Body of pancreas (tissue), 4 donors: ENCODE results near the gene DUSP3. TPM values are rescaled to one million over a fixed set of nuclear protein-coding genes. Genes with fewer than 3 reads are reported as not detected.
A peak's percentile ranks its signal among the peaks of the same experiment; 100 is the strongest.

Source experiments
- ATAC-seq: fragments of 150-250 bp; one replicate; pipeline ENCODE4 v1.9.1; 2016
- DNase-seq, 4 donors: peaks; one replicate each; pipeline ENCODE4 v3.0.0-alpha.2; 2019
- H3K27ac ChIP-seq, 4 donors: fragments of 200-600 bp; sonication (generic); 1 replicate in 3 of 4; 2 replicates in 1 of 4; pipeline versions ENCODE4 v1.5.1 to v1.6.1; 2016 to 2019; ENCODE audit warnings: mild to moderate bottlenecking in 1 of 4, mixed read lengths in 1 of 4, moderate library complexity in 1 of 4
- H3K27me3 ChIP-seq, 2 donors: fragments of 200-600 bp; sonication (generic); one replicate each; pipeline ENCODE4 v1.6.0; 2016; ENCODE audit warnings: mild to moderate bottlenecking in 1 of 2
- H3K36me3 ChIP-seq, 2 donors: fragments of 200-600 bp; sonication (generic); replicated peaks in 1 of 2; 2 replicates each; pipeline ENCODE4 v1.5.1; 2016; ENCODE audit warnings: low read depth in 2 of 2; ENCODE audit not compliant: insufficient read depth in 1 of 2
- H3K4me1 ChIP-seq: fragments of 200-600 bp; sonication (generic); one replicate; pipeline ENCODE4 v1.6.0; 2016
- H3K4me3 ChIP-seq, 2 donors: fragments of 200-600 bp; sonication (generic); 1 replicate in 1 of 2; 2 replicates in 1 of 2; pipeline ENCODE4 v1.5.1; 2016 to 2019
- H3K9me3 ChIP-seq, 3 donors: fragments of 200-600 bp; sonication (generic); 1 replicate in 2 of 3; 2 replicates in 1 of 3; pipeline ENCODE4 v1.5.1; 2016
- POLR2A ChIP-seq, 3 donors: fragments of 450-650 bp; IDR thresholded peaks; one replicate each; pipeline ENCODE4 v1.6.1; 2016; ENCODE audit warnings: antibody characterized with exemption in 3 of 3, mild to moderate bottlenecking in 2 of 3
- WGBS, 2 donors: methylation state at CpG; one replicate each; pipeline ENCODE4 v1.1.5; 2017; 5-methylcytosine and 5-hydroxymethylcytosine counted together
- intact Hi-C: fragments of 100-400 bp; cut with DNase I; formaldehyde crosslinking; loops from one replicate; pipeline ENCODE4 v1.15.1; 2023
- total RNA-seq, 2 donors: library from RNA; depleted of rRNA; stranded (reverse); fragments of >200 nt; gene quantifications; one replicate each; pipeline ENCODE4 v1.1.0, GENCODE V29; 2016
- TF ChIP-seq, protein P1 (sequence below), 7 experiments: fragments of 450-650 bp in 4 of 7; fragments of 200-600 bp in 3 of 7; sonication (generic) in 3 of 7; IDR thresholded peaks; one replicate each; pipeline ENCODE4 v1.5.1; 2016 to 2019; ENCODE audit warnings: antibody characterized with exemption in 7 of 7

The DUSP3 gene
- total RNA-seq, 2 donors from 2014 or later = 32.2 to 54.1 TPM

GRCh38 chr17:43721537-43722268 lies 57.1 kb downstream of the DUSP3 start:
- peaks cover 42% of the 10 kb centered on the region for H3K4me1 ChIP-seq
- H3K9me3 ChIP-seq = no peaks in the 10 kb centered on the region
- H3K27ac ChIP-seq = peak overlapping the region in 2 of 4 donors; percentile 89 to 94
- ATAC-seq (no peak), DNase-seq (no peak)
- TF ChIP-seq, protein P1, sequence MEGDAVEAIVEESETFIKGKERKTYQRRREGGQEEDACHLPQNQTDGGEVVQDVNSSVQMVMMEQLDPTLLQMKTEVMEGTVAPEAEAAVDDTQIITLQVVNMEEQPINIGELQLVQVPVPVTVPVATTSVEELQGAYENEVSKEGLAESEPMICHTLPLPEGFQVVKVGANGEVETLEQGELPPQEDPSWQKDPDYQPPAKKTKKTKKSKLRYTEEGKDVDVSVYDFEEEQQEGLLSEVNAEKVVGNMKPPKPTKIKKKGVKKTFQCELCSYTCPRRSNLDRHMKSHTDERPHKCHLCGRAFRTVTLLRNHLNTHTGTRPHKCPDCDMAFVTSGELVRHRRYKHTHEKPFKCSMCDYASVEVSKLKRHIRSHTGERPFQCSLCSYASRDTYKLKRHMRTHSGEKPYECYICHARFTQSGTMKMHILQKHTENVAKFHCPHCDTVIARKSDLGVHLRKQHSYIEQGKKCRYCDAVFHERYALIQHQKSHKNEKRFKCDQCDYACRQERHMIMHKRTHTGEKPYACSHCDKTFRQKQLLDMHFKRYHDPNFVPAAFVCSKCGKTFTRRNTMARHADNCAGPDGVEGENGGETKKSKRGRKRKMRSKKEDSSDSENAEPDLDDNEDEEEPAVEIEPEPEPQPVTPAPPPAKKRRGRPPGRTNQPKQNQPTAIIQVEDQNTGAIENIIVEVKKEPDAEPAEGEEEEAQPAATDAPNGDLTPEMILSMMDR (IDR thresholded peaks at IDR 0.05) = no peak
- TF ChIP-seq POLR2A (IDR thresholded peaks at IDR 0.05) = no peak
- intact Hi-C loops = no loop called here
- no peaks in the 10 kb centered on the region for H3K36me3 ChIP-seq
- H3K4me3 ChIP-seq = no peak overlapping the region
- H3K27me3 ChIP-seq = no peaks in the 10 kb centered on the region
- 89 to 94% methylated on average over 4 of the region's 4 CpGs for WGBS, 2 donors

DNA sequence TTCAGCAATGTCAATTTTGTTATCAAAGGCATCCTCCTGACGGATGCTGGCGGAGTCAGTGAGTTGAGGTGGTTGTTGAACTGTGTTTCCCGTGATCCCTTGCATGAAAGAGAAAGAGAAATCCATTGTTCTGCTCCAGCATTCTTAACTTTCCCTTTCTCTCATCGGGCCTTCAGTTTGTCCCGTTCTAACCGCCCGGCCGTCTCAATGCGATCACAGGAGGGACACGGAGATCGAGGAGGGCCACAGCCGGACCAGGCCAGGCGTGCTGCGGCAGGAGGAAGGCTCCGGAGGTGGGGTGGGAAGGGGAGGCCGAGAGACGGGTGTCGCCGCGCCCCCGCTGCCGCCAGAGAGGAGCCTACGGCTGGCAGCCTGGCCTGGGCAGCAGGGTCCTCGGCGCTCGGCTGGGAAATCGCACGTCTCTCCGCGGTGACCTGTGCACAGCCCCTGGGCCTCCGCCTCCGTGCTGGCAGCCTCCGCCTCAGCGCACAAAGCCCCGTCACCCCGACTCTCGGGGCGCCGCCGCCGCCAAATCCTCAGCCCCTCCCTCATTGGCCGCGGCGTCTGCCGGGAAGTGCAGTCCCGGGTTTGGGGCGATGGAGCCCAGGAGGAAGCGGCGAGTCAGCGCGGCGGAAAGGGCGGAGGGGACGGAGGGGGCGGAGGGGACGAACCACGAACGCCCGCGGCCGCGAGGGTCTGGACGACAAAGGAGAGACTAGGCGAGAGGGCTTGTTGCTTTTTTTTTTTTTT lies 58.3 kb downstream of the DUSP3 start:
- 0 to 1% methylated on average over 36 to 48 of the region's 64 CpGs for WGBS, 2 donors
- Histone ChIP-seq H3K4me1 (peaks cover 42% of the 10 kb centered on the region), H3K4me3 (peak overlapping the region; percentile 41 to 60), H3K27me3 (no peaks in the 10 kb centered on the region), H3K9me3 (no peaks in the 10 kb centered on the region), H3K27ac (peak overlapping the region; percentile 76 to 94 (median 90)), H3K36me3 (no peaks in the 10 kb centered on the region)
- DNase-seq = peak; percentile 73 to 82 (median 76)
- peak; percentile 85 for ATAC-seq
- intact Hi-C loops = no loop called here
- TF ChIP-seq, protein P1 (IDR thresholded peaks at IDR 0.05) = no peak
- peak; percentile 60 to 89 (median 88) for TF ChIP-seq POLR2A (IDR thresholded peaks at IDR 0.05)

GRCh38 chr17:43719578-43719977 lies 59.2 kb downstream of the DUSP3 start:
- Histone ChIP-seq H3K9me3 (no peaks in the 10 kb centered on the region), H3K4me1 (peaks cover 40% of the 10 kb centered on the region), H3K27ac (peak overlapping the region in 2 of 4 donors; percentile 89 to 92), H3K27me3 (no peaks in the 10 kb centered on the region), H3K36me3 (no peaks in the 10 kb centered on the region), H3K4me3 (no peak overlapping the region)
- intact Hi-C loops = no loop called here
- 75 to 84% methylated on average over 3 of the region's 3 CpGs for whole genome bisulfite sequencing, 2 donors
- ATAC-seq (no peak), DNase-seq (no peak)
- TF ChIP-seq, protein P1 (IDR thresholded peaks at IDR 0.05) = no peak
- TF ChIP-seq POLR2A (IDR thresholded peaks at IDR 0.05) = no peak

DNA sequence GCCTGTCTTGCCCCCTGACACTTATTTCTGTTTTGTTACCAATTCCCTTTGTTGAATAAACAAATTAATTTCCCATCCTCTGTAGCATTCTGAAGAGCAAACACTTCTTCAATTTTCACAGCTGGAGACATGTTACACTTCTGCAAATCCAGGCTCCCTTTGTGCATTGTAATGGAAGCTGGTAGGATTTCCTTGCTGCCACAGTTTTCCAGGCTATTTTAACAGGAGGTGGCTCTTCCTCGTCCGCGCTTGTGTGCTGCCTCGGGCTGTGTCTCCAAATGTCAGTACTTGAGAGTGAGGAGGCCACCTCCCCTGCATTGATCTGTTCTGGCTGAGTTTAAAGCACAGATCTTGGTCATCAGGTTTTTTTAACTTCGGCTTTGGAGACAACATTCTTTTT lies 60.2 kb downstream of the DUSP3 start:
- no peak for TF ChIP-seq POLR2A (IDR thresholded peaks at IDR 0.05)
- TF ChIP-seq, protein P1 (IDR thresholded peaks at IDR 0.05) = no peak
- Histone ChIP-seq H3K4me1 (peaks cover 36% of the 10 kb centered on the region), H3K9me3 (no peaks in the 10 kb centered on the region), H3K36me3 (no peaks in the 10 kb centered on the region), H3K27me3 (no peaks in the 10 kb centered on the region), H3K4me3 (no peak overlapping the region), H3K27ac (no peak overlapping the region)
- DNase-seq (no peak), ATAC-seq (no peak)
- intact Hi-C loops = no loop called here
- 61 to 63% methylated on average over 5 of the region's 5 CpGs for WGBS, 2 donors
